GM12878 (cell line): ENCODE data around the gene ADGRV1. TPM values are rescaled to one million over a fixed set of nuclear protein-coding genes. Genes with fewer than 3 reads are reported as not detected.

ENCODE experiments used
- ATAC-seq: fragments of 200-7000 bp; cut with Tn5 transposase; 3 replicates; pipeline ENCODE4 v1.9.1; 2020; ENCODE audit warnings: mild to moderate bottlenecking, moderate library complexity
- BruUV-seq: library from RNA; stranded (reverse); fragments of 400-500 nt; replicated peaks from 2 replicates; lab custom pipeline; 2021; lab: Mats Ljungman, UMichigan
- CTCF ChIA-PET: fragments of 300-600 bp; sonication (Branson Sonifier 250); formaldehyde crosslinking; extraction: SDS; loops from one replicate; lab custom pipeline; 2021; ENCODE audit warnings: inconsistent platforms; lab: Yijun Ruan, JAX
- POLR2A ChIA-PET: fragments of 350-600 bp; formaldehyde crosslinking; extraction: SDS; loops from one replicate; lab custom pipeline; 2021; ENCODE audit warnings: inconsistent platforms; lab: Charles Lee
- RAD21 ChIA-PET: fragments of 300-600 bp; sonication (Branson Sonifier 250); formaldehyde crosslinking; loops from one replicate; lab custom pipeline; 2023; ENCODE audit warnings: antibody characterized with exemption; ENCODE audit not compliant: unreplicated experiment; lab: Charles Lee
- SMC1A ChIA-PET: fragments of 300-600 bp; sonication (Branson Sonifier 250); formaldehyde crosslinking; loops from one replicate; lab custom pipeline; 2023; ENCODE audit not compliant: unreplicated experiment, uncharacterized antibody; lab: Charles Lee
- DNase-seq: peaks from one replicate; pipeline ENCODE4 v3.0.0-alpha.2; 2011; ENCODE audit warnings: low read depth, low spot score
- FAIRE-seq: peaks from 3 replicates; lab custom pipeline; 2011; peaks lifted over from hg19 to GRCh38; lab: Jason Lieb, UNC
- H2AFZ ChIP-seq: 2 replicates; pipeline ENCODE4 v1.6.0; 2011; ENCODE audit warnings: low read depth, low read length, control low read depth; ENCODE audit not compliant: control insufficient read depth
- H3K27ac ChIP-seq: 2 replicates; pipeline ENCODE4 v1.5.1; 2011; ENCODE audit warnings: control low read depth; ENCODE audit not compliant: control insufficient read depth, insufficient read depth
- H3K27me3 ChIP-seq, 2 experiments: replicated peaks in 1 of 2; 2 replicates each; pipeline versions ENCODE4 v1.6.0 to v1.6.1; 2011; ENCODE audit warnings: low read length in 1 of 2; ENCODE audit not compliant: control insufficient read depth in 2 of 2, insufficient read depth in 2 of 2
- H3K36me3 ChIP-seq, 2 experiments: 2 replicates each; pipeline ENCODE4 v1.5.1; 2011; ENCODE audit warnings: low read length in 1 of 2; ENCODE audit not compliant: control insufficient read depth in 2 of 2, insufficient read depth in 2 of 2
- H3K4me1 ChIP-seq: 2 replicates; pipeline ENCODE4 v1.6.1; 2011; ENCODE audit warnings: mild to moderate bottlenecking, low read length, moderate library complexity, mixed read lengths; ENCODE audit not compliant: control insufficient read depth, insufficient read depth
- H3K4me2 ChIP-seq: 2 replicates; pipeline ENCODE4 v1.6.0; 2011; ENCODE audit warnings: control low read depth; ENCODE audit not compliant: control insufficient read depth, insufficient read depth
- H3K4me3 ChIP-seq: fragments of 200-600 bp; sonication (generic); 2 replicates; pipeline ENCODE4 v1.5.1; 2016
- H3K79me2 ChIP-seq: 2 replicates; pipeline ENCODE4 v1.6.0; 2011; ENCODE audit warnings: low read length; ENCODE audit not compliant: control insufficient read depth, insufficient read depth
- H3K9ac ChIP-seq: 2 replicates; pipeline ENCODE4 v1.8.0; 2011; ENCODE audit warnings: low read length, control low read depth, mixed read lengths; ENCODE audit not compliant: control insufficient read depth, insufficient read depth
- H3K9me3 ChIP-seq: replicated peaks from 3 replicates; pipeline ENCODE4 v1.5.1; 2011; ENCODE audit warnings: mild to moderate bottlenecking, low read length; ENCODE audit not compliant: control insufficient read depth, insufficient read depth
- H4K20me1 ChIP-seq: 2 replicates; pipeline ENCODE4 v1.6.0; 2011; ENCODE audit not compliant: control insufficient read depth, insufficient read depth
- IRF3 ChIP-seq: fragments of 450-650 bp; IDR thresholded peaks from 2 replicates; pipeline ENCODE4 v1.6.1; 2014; ENCODE audit warnings: mild to moderate bottlenecking
- LARP7 ChIP-seq: fragments of 450-650 bp; IDR thresholded peaks from 2 replicates; pipeline ENCODE4 v1.6.1; 2017; ENCODE audit warnings: mild to moderate bottlenecking
- POU2F2 ChIP-seq: IDR thresholded peaks from 3 replicates; pipeline ENCODE4 v1.6.1; 2011; ENCODE audit warnings: low read depth, mild to moderate bottlenecking, low read length, borderline replicate concordance
- SIX5 ChIP-seq: IDR thresholded peaks from 2 replicates; pipeline ENCODE4 v1.6.1; 2011; ENCODE audit warnings: mild to moderate bottlenecking, low read depth, low read length, moderate library complexity; ENCODE audit not compliant: severe bottlenecking
- whole genome bisulfite sequencing: methylation state at CpG from one replicate; pipeline ENCODE4 v1.1.6; 2016; ENCODE audit warnings: low lambda C conversion rate; ENCODE audit not compliant: insufficient replicate concordance, insufficient coverage; ENCODE audit errors: missing lambda C conversion rate; 5-methylcytosine and 5-hydroxymethylcytosine counted together
- in situ Hi-C: fragments of 300-500 bp; cut with MboI; formaldehyde crosslinking; loops from 9 replicates; pipeline ENCODE4 v1.14.3; 2018; ENCODE audit warnings: mixed read lengths
- intact Hi-C: fragments of 100-400 bp; cut with micrococcal nuclease; formaldehyde crosslinking; loops from one replicate; pipeline ENCODE4 v1.14.2; 2022; ENCODE audit not compliant: unreplicated experiment
- polyA plus RNA-seq, 11 experiments: library from polyadenylated mRNA; depleted of rRNA in 4 of 11; unstranded in 6 of 11; stranded (reverse) in 5 of 11; fragments of >200 nt; fragmentation: Nextera tagmentation in 4 of 11; fragmentation: Illumina TruSeq in 1 of 11; extraction: Ambion mirVana in 4 of 11; extraction: Trizol in 1 of 11; gene quantifications; 1 replicate in 1 of 11; 2 replicates in 10 of 11; pipeline versions ENCODE4 v1.2.1 to v1.2.3, GENCODE V29; 2011 to 2016; ENCODE audit warnings: inconsistent platforms in 2 of 11, missing spikeins in 2 of 11, low read depth in 1 of 11
- total RNA-seq, 4 experiments: library from RNA; depleted of rRNA in 3 of 4; stranded (reverse); fragments of >200 nt in 3 of 4; fragmentation: Illumina TruSeq in 1 of 4; extraction: Trizol in 1 of 4; gene quantifications; 2 replicates each; pipeline versions ENCODE4 v1.2.1 to v1.2.3, GENCODE V29; 2013 to 2021
- TF ChIP-seq, protein P1 (sequence below): fragments of 450-650 bp; formaldehyde crosslinking; IDR thresholded peaks from 2 replicates; pipeline ENCODE4 v1.4.0; 2022; ENCODE audit warnings: mild to moderate bottlenecking, moderate library complexity
- TF ChIP-seq, protein P2 (sequence below): IDR thresholded peaks from 2 replicates; pipeline ENCODE4 v1.6.1; 2011; ENCODE audit warnings: borderline replicate concordance, low read depth, mild to moderate bottlenecking, moderate library complexity, low read length; ENCODE audit not compliant: insufficient read depth, poor library complexity, severe bottlenecking

ADGRV1 gene
- total and polyA plus RNA-seq, 10 of the 15 experiments (the other 5 are each of a cell fraction or from before 2014, with no cell fraction given): 0.04 to 8.1 (median 0.16) TPM; not detected in 1

GRCh38 chr5:90983148-90983547 lies 424.6 kb downstream of the ADGRV1 start:
- WGBS: 15% methylated on average over 3 of the region's 3 CpGs
- Histone ChIP-seq H4K20me1 (no peaks in the 10 kb centered on the region), H3K9ac (no peak overlapping the region), H3K27ac (no peak overlapping the region), H3K9me3 (no peaks in the 10 kb centered on the region), H3K4me3 (no peak overlapping the region), H3K4me1 (no peaks in the 10 kb centered on the region), H3K4me2 (no peak overlapping the region), H3K36me3 (no peaks in the 10 kb centered on the region), H2AFZ (no peak overlapping the region), H3K27me3 (no peaks in the 10 kb centered on the region)
- ATAC-seq (no peak), FAIRE-seq (no peak)
- POLR2A ChIA-PET: no interaction called here
- intact Hi-C loops (no loop called here), in situ Hi-C loops (no loop called here)
- RAD21 ChIA-PET: interaction anchor here (1.1 kb wide), 1 partner anchor 66 kb away, joined by 3 read pairs; no protein-coding TSS in a partner anchor
- CTCF ChIA-PET: no interaction called here
- no peak for TF ChIP-seq LARP7
- no peak for TF ChIP-seq SIX5
- no peak for TF ChIP-seq IRF3
- TF ChIP-seq, protein P1, sequence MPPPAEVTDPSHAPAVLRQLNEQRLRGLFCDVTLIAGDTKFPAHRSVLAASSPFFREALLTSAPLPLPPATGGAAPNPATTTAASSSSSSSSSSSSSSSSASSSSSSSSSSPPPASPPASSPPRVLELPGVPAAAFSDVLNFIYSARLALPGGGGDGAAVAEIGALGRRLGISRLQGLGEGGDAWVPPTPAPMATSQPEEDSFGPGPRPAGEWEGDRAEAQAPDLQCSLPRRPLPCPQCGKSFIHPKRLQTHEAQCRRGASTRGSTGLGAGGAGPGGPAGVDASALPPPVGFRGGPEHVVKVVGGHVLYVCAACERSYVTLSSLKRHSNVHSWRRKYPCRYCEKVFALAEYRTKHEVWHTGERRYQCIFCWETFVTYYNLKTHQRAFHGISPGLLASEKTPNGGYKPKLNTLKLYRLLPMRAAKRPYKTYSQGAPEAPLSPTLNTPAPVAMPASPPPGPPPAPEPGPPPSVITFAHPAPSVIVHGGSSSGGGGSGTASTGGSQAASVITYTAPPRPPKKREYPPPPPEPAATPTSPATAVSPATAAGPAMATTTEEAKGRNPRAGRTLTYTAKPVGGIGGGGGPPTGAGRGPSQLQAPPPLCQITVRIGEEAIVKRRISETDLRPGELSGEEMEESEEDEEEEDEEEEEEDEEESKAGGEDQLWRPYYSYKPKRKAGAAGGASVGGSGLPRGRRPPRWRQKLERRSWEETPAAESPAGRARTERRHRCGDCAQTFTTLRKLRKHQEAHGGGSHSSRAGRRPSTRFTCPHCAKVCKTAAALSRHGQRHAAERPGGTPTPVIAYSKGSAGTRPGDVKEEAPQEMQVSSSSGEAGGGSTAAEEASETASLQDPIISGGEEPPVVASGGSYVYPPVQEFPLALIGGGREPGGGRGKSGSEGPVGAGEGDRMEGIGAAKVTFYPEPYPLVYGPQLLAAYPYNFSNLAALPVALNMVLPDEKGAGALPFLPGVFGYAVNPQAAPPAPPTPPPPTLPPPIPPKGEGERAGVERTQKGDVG (CRISPR knock-in tag): no peak
- TF ChIP-seq, protein P2, sequence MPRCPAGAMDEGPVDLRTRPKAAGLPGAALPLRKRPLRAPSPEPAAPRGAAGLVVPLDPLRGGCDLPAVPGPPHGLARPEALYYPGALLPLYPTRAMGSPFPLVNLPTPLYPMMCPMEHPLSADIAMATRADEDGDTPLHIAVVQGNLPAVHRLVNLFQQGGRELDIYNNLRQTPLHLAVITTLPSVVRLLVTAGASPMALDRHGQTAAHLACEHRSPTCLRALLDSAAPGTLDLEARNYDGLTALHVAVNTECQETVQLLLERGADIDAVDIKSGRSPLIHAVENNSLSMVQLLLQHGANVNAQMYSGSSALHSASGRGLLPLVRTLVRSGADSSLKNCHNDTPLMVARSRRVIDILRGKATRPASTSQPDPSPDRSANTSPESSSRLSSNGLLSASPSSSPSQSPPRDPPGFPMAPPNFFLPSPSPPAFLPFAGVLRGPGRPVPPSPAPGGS: peak; percentile 51
- no peak for TF ChIP-seq POU2F2
- TF ChIP-seq, all 136 proteins: peak for 1
- DNase-seq: no peak
- BruUV-seq: no TSS peak
- H3K79me2 ChIP-seq: no peaks in the 10 kb centered on the region
- SMC1A ChIA-PET: interaction anchor here (0.8 to 1.2 kb wide), 2 partner anchors 9 to 16 kb away, joined by 3 to 4 read pairs; no protein-coding TSS in a partner anchor
